Measurements from ENCODE around the gene OTOA.
"Not testable (repeated sequence)": the region's sequence is repeated elsewhere in the genome, so short reads cannot be mapped to it uniquely, and the experiment has no call there.

Gene OTOA

DNA sequence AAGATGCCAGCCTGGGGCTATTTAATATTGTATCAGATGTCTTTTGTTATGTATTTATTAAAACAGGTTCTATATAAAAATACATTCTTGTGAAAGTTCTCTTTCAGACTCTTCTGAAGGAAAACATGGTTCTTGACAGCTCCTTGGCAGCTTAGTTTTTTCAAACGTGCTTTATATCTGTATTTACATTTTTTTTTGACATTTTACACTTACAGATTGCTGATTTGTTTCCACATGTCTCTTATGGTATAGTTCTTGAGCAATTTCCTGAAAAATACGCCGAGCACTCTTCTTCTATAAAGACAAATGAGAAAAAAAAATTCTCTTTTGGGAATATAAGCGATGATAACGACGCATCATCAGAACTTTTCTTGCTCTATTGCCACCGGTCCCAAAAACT, 20.9 kb upstream of the OTOA start:
- no peak for DNase-seq

DNA sequence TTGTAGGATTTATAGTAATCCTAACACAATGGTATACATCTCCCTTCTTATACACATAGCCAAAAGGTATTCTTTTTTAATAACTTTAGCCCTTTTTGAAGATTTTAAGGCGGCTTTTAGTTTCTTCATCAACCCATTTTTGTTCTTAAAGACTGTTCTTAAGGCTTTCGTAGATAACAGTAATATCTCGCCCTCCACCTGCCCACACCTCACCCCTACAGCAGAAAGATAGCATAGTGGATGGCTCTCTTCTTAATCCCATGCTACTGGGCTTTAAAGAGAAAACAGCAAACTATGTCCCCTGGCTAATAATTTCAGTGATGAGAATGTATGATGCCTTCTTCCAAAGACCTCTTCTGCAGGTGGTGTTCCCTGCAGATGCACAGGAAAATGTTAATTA, 20.0 kb upstream of the OTOA start:
- no peak for DNase-seq

DNA sequence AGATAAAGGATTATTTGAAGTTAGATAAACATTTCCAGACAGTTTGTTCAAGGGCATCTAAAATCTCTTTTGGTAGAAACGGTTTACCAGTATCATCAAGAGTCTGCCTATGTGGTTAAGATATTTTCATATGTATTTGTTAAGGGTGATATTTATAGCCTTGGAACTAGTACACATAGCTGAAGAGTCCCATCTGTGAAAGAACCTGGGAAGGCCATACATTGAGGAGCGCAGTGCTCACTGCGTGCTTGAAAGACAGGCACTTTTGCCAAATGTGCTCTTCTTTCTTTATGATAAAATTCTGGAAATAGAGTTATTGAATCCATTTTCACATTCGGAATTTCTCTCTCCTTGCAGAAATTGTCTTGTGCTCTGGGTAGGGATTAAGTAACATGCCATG, 19.1 kb upstream of the OTOA start:
- DNase-seq, result no peak

DNA sequence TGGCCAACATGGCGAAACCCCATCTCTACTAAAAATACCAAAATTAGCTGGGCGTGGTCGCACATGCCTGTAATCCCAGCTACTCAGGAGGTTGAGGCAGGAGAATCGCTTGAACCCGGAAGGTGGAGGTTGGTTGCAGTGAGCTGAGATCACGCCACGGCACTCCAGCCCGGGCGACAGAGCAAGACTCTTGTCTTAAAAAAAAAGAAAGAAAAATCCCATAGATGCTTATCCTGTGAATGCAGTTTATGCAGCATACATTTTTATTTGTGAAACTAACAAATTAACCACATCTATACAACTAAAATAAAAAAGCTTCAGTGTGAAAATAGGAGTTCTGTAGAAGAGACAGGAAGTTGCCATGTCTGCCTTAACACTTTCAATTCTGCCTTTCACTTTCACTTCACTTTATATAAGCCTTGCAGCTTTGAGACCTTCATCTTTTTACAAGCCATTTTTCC, 18.5 kb upstream of the OTOA start:
- DNase-seq, result peak; percentile 16

DNA sequence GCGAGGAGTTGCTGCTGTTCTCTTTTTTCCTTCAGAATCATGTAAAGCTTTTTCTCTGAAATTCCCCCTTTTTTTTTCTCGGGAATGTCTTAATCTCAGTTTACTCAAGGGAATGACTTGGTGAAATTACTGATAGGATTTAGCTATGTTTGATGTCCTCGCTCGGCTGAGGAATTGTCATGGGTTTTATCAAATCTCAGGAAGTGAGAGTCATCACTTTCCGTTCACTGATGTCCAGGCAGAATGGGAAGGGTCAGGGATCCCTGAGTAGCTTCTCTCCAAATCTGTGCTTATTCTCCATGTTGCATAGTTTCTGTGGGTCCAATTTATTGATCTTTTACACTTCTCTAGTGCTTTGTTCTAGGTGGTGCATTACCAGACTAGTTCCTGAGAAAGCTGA, 17.7 kb upstream of the OTOA start:
- no peak for DNase-seq

DNA sequence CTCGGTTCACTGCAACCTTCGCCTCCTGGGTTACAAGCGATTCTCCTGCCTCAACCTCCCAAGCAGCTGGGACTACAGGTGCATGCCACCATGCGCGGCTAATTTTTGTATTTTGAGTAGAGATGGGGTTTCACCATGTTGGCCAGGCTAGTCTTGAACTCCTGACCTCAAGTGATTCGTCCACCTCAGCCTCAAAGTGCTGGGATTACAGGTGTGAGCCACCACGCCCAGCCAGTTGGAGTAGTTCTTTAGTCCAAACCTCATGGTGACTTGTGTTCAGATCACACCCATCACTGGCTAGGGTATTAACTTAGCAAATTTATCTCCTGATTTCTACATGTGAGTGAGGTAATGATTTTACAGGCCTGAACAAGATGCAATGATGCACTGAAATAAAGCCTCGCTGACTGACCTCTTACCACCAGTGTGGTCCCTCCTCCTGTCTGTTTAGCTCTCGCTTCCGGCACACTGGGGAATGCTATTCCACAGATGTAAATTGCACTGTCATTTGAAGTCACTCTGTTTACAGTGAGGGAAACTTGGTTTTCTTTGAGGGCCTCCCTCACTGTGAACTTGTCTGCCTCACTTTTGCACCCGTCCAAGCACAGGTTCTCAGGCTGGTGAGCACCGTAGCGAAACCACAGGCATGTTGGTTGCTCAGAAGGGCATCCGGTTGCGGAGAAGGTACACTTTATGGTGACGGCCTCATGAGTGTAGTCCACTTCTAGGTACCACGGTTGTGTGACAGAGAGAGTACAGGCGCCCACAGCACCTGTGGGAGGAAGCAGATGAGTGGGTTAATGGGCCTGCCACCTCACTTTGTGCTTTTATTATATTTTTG, 16.8 kb upstream of the OTOA start:
- DNase-seq, result peak; percentile 63

DNA sequence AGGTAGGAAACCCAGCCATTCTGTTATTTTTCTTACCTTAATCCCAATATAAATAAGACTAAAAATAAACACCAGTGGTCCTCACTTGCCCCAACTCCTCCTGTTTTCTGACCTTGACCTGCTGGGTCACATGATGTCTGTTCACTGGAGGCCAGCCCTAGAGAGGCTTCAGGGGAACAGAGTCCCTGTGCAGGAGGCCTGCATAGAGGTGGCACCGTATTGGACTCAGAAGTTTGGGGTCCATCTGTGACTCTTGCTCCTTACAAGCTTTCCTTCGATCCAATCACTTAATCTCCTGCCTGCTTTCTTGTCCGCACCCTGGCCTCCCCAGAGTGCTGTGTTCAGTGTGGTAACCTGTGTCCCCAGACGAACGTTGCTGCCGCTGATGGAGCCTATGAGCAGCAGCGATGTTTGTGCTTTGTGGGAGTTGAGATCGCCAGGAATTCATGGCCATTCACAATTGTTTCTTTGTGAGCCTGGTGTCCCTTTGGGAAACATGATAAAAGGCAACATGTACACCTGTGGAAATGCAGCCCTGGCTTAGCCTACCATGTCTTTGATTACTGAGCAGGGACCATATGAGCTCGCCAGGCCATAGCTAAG, 16.1 kb upstream of the OTOA start:
- DNase-seq, result no peak

DNA sequence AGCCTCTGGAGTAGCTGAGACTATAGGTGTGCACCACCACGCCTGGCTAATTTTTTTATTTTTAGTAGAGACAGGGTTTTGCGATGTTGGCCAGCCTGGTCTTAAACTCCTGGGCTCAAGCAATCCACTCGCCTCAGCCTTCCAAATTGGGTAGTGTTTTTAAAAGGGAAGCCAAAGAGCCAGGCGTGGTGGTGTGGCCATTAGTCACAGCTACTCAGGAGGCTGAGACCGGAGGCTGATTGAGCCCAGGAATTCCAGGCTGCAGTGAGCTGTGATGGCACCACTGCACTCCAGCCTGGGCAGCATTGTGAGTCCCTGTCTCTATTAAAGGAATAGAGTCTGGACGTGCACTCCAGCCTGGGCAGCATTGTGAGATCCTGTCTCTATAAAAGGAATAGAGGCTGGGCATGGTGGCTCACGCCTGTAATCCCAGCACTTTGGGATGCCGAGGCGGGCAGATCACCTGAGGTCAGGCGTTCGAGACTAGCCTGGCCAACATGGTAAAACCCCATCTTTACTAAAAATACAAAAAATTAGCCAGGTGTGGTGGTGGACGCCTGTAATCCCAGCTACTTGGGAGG, 13.9 kb upstream of the OTOA start:
- DNase-seq, result not testable (repeated sequence)

DNA sequence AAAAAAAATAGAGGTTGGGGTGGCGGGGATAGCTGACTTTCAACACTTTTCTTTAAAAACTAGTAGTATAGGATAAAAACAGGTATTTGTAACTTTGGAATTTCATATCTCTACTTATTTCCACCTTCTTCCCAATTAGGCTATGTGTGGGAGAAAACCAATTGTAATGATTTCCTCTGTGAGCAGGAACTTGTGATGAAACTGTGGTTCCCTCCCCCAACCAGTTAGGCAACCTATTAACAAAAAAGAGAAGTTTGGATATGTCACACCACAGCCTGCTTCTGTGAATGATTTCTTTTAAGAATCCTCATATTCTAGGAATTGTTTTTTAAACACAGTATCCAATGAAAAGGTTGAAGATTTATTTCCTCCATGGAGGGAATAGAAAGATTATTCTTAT, 13.2 kb upstream of the OTOA start:
- no peak for DNase-seq

DNA sequence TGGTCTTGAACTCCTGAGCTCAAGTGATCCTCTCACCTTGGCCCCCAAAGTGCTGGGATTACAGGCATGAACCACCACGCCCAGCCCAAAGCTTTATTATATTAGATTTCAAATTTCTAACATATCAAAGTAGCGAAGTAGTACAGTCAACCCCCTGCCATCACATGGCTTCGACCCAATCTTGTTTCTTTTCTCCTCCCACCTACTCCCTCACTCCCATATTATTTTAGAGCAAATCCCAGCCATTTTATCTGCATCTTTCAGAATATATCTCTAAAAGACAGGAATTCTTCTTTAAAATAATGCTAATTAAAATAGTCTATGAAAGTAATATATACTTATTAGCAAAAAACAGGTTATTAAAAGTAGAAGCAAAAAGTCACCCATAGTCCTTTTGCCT, 12.3 kb upstream of the OTOA start:
- DNase-seq, result no peak

DNA sequence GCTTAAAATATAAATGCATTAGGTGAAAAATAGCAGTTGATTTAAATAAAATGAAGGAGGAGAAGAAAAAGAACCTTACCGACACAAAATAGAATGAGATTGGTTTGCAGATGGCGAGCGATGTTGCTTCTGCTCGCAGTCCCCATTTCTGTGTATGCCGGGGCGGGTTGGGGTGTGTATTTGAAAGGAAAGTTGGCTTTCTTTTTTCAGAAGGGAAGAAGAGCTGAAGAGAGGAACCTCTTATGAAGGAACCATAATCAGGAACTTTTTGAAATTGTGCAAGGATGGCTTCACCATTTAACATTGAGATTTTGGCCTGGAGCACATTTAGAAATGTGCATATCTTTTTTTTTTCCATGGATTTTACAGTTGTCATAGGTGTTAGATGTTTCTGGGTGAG, 11.3 kb upstream of the OTOA start, which contains the start of gene IGSF6:
Gene IGSF6, minus strand, starts transcription at position 156 of the 400 bp plus-strand sequence. Its CDS starts 10 bp downstream, at position 146.
- no peak for DNase-seq

DNA sequence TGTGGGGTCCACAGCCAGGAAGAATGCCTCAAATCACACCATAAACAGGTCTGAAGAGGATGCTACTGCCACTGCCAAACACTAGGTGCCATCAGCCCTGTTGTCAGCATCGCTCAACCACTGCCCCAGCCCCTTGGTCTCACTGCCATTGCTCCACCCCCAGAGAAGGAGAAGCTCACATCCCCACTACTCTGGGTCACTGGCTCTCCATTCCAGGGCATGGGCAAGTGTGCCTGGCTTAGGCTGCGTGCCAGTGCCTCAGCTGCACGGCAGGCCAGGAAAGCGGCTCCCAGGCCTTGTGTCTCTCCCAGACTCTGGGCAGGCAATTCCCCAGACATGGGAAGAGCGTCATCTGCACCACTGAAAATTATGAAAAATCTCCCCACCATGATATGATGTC, 10.2 kb upstream of the OTOA start:
- no peak for DNase-seq

DNA sequence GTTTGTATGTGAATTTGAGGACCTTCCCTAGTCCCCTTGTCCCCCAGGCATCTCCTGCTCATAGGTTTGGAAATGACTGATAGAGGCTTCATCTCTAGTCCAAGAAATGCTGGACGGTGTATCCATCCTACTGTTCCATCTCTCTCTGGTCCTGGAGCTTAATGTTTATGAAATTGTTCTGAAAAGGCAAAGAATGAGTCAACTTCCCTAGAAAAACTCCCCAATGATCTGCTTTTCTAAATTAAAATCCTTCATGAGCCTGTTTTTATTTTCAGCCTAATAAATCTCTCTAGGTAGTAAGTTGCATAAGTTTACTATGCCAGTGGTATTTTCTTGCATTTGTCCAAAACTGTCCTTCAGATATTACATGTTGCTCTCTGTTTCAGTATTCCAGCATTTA, 9.3 kb upstream of the OTOA start:
- no peak for DNase-seq

DNA sequence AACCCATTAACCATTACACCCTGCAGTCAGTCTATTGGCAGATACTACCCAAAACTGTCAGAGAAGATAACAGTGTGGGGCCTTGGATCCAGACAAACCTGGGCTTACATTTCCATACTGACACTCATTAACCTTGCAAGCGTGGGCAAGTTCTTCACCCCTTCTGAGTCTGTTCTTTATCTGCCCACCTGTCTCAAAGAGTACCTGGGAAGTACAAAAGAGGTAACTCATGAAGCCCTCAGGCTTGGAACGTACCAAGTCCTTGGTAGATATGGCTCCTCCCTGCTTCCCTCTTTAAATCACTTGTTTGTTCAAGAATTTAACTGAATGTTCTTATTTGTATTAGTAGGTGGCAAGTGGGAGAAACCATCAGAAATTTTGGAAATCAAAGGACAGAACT, 8.9 kb upstream of the OTOA start:
- no peak for DNase-seq

DNA sequence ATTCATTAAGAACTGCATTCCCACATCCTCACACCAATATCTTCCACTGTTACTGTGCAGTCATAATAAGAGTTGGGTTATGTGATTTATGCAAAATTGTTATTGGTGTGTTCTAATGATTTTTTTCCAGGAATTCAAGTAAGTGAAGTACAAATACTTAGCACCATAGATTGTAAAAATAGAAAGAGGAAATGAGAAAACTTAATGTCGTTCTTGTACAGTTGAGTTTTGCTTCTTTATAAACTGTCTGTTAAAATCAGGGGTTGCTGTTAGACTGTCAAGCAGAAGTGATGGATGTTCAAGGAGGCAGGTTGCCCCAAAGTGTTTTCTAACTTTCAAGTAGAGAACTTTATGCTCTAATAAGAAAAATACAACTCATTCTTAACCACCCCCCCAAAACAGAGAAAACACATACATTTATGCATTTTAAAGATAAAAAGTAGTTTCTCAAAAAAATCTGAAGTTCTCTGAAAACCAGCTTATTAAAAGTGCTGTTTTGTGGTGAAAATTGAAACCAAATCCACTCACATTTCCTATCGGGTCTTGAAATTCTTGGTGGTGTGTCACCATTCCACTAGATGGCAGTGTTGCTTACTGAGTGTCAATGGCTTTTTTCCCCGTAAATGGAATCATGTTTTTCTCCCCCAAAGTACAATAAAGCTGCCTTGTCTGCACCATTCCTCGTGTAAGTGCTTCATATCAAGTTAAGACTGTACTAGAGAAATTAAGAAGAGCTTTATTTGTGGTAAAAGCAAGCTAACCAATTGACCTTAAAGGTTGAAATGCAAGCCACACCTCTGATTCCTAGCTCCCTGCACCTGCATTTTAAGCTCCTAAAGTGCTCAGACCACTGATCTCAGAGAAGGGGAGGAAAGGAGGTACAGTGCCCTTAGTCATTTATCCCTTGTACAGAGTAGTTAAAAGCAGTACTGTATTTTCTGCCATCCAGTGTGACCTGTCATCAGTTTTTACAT, 6.7 kb upstream of the OTOA start:
- peak; percentile 15 for DNase-seq

DNA sequence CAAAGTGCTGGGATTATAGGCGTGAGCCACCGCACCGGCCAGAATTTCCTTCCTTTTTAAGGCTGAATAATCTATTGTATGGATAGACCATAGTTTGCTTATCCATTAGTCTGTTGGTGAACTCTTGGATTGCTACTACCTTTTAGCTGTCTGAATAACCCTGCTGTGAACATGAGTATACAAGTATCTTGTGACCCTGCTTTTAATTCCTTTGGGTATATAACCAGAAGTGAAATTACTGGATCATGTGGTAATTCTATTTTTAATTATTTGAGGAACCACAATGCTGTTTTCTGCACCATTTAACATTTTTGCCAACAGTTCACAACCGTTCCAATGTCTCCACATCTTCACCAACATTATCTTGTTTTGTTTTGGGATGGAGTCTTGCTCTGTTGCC, 4.6 kb upstream of the OTOA start:
- DNase-seq, result no peak

DNA sequence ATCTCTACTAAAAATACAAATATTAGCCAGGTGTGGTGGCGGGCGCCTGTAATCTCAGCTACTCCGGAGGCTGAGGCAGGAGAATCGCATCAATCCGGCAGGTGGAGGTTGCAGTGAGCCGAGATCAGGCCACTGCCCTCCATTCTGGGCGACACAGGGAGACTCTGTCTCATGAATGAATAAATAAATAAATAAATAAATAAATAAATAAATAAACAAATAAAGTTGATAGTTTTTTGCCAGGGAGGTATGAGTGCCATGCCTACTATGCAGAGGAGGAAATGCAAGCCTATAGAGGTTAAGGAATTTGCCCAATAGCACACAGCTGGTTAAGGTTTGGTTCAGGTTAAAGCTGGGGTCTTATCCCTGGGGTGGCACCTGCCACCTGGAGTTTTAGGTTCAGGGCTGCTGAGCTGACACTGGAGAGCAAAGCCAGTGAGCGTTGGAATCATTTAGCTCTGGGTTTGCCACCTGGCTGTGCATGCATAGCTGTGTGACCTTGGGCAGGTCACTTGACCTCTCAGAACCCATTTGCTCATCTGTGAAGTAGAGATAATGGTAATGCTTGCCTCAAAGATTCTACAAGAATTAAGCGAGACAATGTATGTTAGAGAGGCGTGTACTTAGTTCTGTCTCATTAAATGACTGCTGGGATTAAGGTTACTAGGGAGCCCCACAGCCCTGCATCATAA, 1.2 kb downstream of the OTOA start:
- no peak for DNase-seq

DNA sequence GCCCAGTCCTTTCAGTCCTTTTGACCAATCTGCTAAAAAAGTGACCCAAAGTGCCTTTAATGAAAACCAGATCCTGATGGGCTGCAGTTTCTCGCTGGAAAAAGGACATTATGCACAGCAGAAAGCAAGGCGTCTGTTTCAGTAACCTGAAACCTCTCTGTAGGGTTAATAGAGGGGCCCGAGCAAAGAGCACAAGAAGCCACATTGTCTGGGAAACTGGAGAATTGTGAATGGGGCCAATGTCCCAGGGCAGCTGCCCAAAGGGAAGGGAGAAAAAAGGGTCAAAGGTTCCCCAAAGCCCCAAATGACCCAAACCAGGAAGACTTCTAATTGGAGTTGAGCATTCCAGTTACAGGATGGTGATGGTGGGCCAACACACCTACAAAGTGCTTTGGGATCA, 3.0 kb downstream of the OTOA start:
- DNase-seq, result no peak

DNA sequence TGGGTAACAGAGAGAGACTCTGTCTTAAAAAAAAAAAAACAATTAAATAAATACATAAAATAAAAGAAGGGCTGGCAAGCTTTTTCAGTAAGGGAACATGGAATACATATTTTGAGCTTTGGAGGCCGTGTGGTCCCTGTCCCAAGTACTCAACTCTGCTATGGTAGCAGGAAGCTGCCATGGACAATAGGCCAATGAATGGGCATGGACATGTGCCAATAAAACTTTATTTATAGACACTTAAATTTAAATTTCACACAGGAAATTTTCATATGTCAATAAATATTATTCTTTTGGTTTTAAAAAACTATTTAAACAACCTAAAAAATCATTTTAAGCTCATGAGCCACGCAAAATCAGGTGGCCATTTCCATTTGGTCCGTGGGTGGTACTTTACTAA, 3.8 kb downstream of the OTOA start:
- DNase-seq, result no peak

DNA sequence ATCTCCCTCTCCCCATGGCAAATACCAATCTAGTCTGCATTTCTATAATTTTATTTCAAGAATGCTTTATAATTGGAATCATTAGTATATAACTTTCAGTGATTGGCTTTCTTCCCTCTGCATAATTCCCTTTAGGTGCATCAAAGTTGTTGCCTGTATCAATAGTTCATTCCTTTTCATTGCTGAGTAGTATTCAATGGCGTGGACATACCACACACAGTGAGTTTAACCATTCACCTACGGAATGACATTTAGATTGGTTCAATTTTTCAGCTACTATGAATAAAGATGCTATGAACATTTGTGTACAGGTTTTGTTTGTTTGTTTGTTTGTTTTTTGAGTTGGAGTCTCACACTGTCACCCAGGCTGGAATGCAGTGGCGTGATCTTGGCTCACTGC, 9.7 kb downstream of the OTOA start:
- no peak for DNase-seq

DNA sequence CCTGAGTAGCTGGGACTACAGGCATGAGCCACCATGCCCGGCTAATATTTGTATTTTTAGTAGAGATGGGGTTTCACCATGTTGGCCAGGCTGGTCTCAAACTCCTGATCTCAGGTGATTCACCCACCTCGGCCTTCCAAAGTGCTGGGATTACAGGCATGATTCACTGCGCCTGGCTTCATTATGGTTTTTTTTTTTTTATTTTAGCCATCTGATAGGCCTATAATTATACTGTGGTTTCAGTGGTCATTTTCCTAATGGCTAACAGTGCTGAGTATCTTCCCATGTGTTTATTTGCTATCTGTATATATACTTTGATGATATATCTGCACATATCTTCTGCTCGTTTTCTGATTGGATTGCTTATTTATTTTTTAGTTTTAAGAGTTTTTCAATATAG, 10.7 kb downstream of the OTOA start:
- DNase-seq, result not testable (repeated sequence)

DNA sequence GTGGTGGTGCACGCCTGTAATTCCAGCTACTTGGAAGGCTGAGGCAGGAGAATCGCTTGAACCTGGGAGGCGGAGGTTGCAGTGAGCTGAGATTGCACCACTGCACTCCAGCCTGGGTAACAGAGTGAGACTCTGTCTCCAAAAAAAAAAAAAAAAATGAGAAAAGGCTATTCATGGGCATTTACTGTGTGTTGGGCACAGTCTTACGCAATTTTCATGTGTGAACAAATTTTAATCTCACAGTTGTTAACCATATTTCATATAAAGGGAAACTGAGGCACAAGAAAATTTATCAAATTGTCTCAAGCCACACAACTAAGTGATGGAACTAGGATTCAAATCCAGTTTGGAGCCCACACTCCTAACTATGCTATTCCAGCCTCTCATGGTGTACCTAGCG, 16.9 kb downstream of the OTOA start:
- DNase-seq, result not testable (repeated sequence)
